Left ventricle myocardium superior (tissue), 1 donor: Measurements from ENCODE around the gene NEDD4. TPM values are rescaled to one million over a fixed set of nuclear protein-coding genes. Genes with fewer than 3 reads are reported as not detected.
"Not testable (repeated sequence)": the region's sequence is repeated elsewhere in the genome, so short reads cannot be mapped to it uniquely, and the experiment has no call there.

ENCODE experiments used
- ATAC-seq: fragments of 200-7000 bp; cut with Tn5 transposase; one replicate; pipeline ENCODE4 v1.9.1; 2020; ENCODE audit warnings: mild to moderate bottlenecking, moderate library complexity
- DNase-seq: peaks from one replicate; pipeline ENCODE4 v3.0.0-alpha.2; 2020
- intact Hi-C: fragments of 100-400 bp; cut with micrococcal nuclease; formaldehyde crosslinking; loops from one replicate; pipeline ENCODE4 v1.11.0; 2022
- total RNA-seq: library from RNA; stranded (reverse); fragmentation: NEBNext Ultra II Directional; extraction: Animal tissue kit (Norgen Biotek cat#: 25700); gene quantifications from one replicate; pipeline ENCODE4 v1.2.1, GENCODE V29; 2021
- donor health status: DM: no; HTN: yes; CAD: no; lungs with severe emphysema.

The NEDD4 gene
- total RNA-seq, 1 donor from 2014 or later, result 10.5 TPM

GRCh38 chr15:55800216-55800615, 193.2 kb downstream of the NEDD4 start:
- ATAC-seq (no peak), DNase-seq (no peak)
- intact Hi-C loops, result no loop called here

DNA sequence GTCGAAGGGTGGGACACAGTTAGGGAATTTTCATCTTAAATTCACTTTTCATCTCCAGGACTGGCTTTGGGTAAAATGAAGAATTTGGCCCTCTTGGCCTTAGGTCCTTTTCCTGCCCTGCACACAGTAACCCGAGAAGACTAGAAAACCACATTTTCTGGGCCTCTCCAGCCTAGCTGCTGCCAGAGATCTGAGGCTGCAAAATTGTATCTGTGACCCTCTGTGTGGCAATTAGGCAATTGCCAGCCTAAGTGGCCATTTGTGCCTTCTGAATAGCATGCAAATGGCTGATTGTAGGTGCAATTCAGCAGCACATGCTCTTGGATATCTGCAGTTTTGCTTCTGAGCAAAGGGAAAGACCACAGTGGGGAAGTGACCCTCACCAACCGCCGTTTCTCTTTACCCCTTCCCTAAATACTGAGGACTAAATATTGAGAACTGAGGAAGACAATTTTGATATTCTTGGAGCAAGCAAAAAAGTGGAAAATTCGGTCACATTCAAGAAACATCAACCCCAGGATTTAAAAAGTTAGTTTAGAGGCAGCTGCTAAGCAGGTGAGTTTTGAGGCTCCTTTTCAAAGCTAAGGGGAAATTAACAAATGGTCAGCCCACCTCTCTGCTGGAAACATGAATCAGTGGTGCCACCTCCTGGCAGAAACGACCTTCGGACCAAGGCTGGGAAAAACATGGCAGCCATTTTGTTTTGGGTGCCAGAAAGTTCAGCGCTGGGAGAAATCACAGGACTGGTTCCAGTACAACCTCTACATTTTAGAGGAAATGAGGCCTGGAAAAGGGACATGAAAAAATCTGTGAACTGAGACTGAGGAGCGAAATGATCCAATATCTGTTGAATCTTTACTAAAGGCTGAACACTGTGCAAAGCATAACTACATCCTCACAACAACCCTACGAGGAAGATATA, 193.9 kb downstream of the NEDD4 start:
- ATAC-seq (no peak), DNase-seq (no peak)

GRCh38 chr15:55796321-55796965, 197.0 kb downstream of the NEDD4 start:
- no peak for DNase-seq
- intact Hi-C loops, result no loop called here
- ATAC-seq, result no peak

More for the DNA sequence above, 193.9 kb downstream of the NEDD4 start:
- intact Hi-C loops, result no loop called here

DNA sequence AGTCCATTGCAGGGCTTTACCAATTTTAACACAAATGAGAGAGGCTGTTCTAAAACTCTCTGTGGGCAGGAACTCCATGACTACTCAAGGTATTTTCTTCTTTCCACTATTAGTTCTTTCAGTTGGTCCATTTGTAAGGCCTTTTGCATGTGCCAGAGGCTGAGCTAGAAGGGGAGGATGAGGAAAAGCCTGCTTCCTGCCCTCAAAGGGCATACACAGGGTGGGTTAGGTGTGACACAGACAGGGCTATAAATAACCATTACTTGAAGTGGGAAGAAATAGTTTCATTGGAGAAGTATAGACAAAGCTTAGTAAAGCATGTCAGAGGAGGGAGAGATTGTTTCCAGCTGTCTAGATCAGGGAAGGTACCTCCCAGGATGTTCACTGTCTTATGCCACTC, 198.4 kb downstream of the NEDD4 start:
- no peak for DNase-seq
- intact Hi-C loops, result no loop called here
- no peak for ATAC-seq

DNA sequence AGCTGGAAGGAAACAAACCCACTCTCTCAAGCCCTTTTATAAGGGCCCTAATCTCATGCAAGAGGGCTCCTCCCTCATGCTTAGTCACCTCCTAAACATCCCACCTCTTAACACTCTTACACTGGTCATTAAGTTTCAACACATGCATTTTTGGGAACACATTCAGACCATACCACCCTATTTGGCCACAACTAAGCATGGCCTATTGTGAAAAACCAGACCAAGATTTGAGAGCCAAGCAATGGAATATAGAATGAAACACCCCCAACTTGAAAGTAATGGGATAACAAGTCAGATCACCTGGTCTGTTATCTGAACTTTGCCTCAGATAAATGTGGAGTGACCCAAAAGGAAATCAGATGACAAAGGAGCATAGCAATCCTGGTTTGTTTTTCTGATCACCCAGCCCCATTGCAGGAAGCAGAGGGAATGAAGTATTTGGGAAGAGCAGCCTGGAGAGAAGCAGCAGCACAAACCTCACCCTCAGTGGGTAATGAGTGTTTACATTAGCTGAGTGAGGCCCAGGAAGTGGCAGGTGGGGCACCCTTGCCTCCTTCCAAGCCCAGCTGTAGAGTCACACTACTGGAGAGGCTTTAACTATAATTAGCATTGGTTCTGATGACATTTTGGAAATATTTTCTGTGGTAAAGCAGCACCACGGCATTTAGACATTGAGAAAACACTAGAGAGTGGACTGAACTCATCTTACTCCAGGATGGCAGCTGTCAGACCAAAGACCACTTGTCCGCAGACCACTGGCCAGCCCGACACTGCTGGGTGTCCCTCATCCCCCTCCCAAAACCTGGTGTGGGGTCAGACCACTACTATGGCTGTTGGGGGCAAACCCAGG, 201.6 kb downstream of the NEDD4 start:
- intact Hi-C loops, result no loop called here
- ATAC-seq (no peak), DNase-seq (no peak)

GRCh38 chr15:55789066-55789660, 204.2 kb downstream of the NEDD4 start:
- ATAC-seq (no peak), DNase-seq (peak; percentile 57)
- intact Hi-C loops, result no loop called here

DNA sequence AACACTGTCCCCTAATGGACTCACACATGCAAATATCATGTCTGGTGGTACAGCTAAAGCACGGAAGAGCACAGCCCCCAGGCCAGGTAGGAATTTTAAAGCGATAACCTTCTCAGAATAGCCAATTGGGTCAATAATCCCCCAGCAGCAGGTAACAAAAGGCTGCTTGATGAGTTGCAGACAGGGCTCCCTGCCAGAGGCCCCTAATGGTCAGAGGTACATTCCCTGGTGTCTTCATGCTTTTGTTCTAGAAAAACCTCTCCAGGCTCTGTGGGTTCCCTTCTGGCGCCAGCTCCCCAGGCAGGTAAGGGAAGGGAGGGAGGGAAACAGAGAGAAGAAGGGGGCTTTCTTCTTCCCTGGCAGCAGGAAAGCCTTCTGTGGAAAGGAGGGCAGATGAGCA, 207.1 kb downstream of the NEDD4 start:
- intact Hi-C loops, result no loop called here
- no peak for DNase-seq
- ATAC-seq, result no peak

DNA sequence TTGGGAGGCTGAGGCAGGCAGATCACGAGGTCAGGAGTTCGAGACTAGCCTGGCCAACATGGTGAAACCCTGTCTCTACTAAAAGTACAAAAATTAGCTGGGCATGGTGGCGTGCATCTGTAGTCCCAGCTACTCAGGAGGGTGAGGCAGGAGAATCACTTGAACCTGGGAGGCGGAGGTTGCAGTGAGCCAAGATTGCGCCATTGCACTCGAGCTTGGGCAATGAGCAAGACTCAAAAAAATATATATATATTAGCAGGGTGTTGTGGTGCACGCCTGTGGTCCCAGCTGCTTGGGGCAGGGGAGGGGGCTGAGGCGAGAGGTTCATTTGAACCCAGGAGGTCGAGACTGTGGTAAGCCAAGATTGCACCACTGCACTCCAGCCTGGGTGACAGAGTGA, 207.8 kb downstream of the NEDD4 start:
- ATAC-seq, intact Hi-C loops, DNase-seq: not testable (repeated sequence)

GRCh38 chr15:55784286-55784685, 209.1 kb downstream of the NEDD4 start:
- DNase-seq, result no peak
- intact Hi-C loops, result no loop called here
- no peak for ATAC-seq

DNA sequence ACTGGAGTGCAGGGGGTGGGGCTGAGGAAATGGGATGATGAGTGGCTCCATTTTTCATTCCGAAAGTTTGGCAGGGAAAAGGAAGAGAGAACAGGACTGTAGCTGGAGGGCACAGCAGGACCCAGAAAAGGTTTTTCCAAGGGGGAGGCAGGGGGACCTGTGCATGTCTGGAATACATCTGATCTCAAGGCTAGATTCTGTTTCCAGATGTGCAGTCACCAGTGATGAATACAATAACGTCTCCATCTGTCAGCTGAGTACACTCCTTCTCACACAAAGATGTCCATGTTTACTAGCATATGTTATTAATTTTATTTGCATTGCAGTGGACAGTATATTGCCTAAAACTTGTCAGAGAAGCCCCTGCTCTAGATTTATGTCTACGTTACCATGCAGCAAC, 210.5 kb downstream of the NEDD4 start:
- ATAC-seq, result no peak
- no peak for DNase-seq
- intact Hi-C loops, result no loop called here

DNA sequence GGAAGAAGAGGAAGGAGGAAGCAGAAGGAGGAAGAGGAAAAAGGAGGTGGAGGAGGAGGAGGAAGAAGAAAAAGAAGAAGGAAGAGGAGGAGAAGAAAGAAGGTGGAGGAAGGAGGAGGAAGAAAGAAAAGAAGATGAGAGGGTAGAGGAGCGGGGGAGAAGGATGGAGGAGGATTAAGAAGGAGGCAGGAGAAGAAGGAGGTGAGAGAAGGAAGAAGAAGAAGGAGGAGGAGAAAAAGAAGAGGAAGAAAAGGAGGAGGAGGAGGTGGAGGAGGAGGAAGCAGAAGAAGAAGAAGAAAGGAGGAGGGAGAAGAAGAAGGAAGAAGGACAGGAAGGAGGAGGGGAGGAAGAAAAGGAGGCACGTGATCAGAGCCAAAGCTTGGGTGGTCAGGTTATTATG, 213.1 kb downstream of the NEDD4 start:
- no peak for ATAC-seq
- no peak for DNase-seq
- intact Hi-C loops, result no loop called here

DNA sequence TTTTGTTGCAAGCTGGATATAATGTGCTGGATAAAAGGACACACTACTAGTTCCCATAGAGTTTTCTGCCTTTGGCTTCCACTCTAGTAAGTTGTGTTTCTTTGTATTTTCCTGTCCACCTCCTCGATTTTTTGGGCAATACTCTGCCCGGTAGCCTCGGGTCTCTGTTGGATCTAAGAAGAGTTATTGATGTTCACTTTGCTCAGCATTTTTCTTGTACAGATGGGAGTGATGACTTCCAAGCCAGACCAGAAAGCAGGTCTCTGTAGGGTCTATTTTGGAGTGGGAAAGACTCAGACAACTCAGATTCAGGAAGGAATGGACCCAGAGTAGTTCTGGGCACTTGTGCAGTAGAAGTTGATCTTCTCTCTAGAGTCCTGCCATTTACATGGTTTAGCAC, 214.5 kb downstream of the NEDD4 start:
- intact Hi-C loops, result no loop called here
- no peak for DNase-seq
- no peak for ATAC-seq
